ENCODE measurements around the gene ADGRV1. TPM values are rescaled to one million over a fixed set of nuclear protein-coding genes. Genes with fewer than 3 reads are reported as not detected.

Gene ADGRV1
- polyA plus RNA-seq, 3 donors, result 0.18 to 0.33 TPM; not detected in 1

- 55% methylated on average over 2 of the region's 4 CpGs for WGBS (ENCODE audit: insufficient coverage)
- Histone ChIP-seq H2AFZ (ENCODE audit: insufficient read depth, low read depth, low read length, poor library complexity, severe bottlenecking) (no peak overlapping the region), H4K20me1 (ENCODE audit: insufficient read depth, low read length) (no peaks in the 10 kb centered on the region), H3K4me3 (replicated peaks in 1 of 3; ENCODE audit: low read depth in 2 of 3, low read length in 3 of 3) (no peak overlapping the region), H3K9ac (ENCODE audit: insufficient read depth, low read length, poor library complexity, severe bottlenecking) (no peak overlapping the region), H3K4me1 (ENCODE audit: control insufficient read depth in 1 of 2, insufficient read depth in 2 of 2, low read length in 2 of 2) (no peaks in the 10 kb centered on the region), H3K9me3 (replicated peaks in 1 of 2; ENCODE audit: control insufficient read depth in 1 of 2, insufficient read depth in 1 of 2, low read length in 2 of 2) (no peaks in the 10 kb centered on the region), H3K4me2 (replicated peaks; ENCODE audit: extremely low read depth, low read length, poor library complexity, severe bottlenecking) (no peak overlapping the region), H3K79me2 (ENCODE audit: insufficient read depth, low read length) (no peaks in the 10 kb centered on the region), H3K36me3 (replicated peaks in 1 of 2; ENCODE audit: control insufficient read depth in 1 of 2, insufficient read depth in 2 of 2, low read length in 2 of 2) (no peaks in the 10 kb centered on the region), H3K27me3 (ENCODE audit: control insufficient read depth in 2 of 2, insufficient read depth in 2 of 2, low read length in 2 of 2) (no peaks in the 10 kb centered on the region), H3K27ac (ENCODE audit: low read depth in 1 of 2, low read length in 2 of 2) (no peak overlapping the region)
- Mint-ChIP-seq H3K4me3 (no peak overlapping the region), H3K9me3 (no peaks in the 10 kb centered on the region), H3K36me3 (no peaks in the 10 kb centered on the region), H3K4me1 (peaks cover 4% of the 10 kb centered on the region), H3K27ac (no peak overlapping the region), H3K27me3 (ENCODE audit: low read depth in 3 of 3) (no peaks in the 10 kb centered on the region)
- DNase-seq, result no peak
- intact Hi-C loops (cut with micrococcal nuclease), result no loop called here
- TF ChIP-seq, protein P1, sequence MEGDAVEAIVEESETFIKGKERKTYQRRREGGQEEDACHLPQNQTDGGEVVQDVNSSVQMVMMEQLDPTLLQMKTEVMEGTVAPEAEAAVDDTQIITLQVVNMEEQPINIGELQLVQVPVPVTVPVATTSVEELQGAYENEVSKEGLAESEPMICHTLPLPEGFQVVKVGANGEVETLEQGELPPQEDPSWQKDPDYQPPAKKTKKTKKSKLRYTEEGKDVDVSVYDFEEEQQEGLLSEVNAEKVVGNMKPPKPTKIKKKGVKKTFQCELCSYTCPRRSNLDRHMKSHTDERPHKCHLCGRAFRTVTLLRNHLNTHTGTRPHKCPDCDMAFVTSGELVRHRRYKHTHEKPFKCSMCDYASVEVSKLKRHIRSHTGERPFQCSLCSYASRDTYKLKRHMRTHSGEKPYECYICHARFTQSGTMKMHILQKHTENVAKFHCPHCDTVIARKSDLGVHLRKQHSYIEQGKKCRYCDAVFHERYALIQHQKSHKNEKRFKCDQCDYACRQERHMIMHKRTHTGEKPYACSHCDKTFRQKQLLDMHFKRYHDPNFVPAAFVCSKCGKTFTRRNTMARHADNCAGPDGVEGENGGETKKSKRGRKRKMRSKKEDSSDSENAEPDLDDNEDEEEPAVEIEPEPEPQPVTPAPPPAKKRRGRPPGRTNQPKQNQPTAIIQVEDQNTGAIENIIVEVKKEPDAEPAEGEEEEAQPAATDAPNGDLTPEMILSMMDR (IDR thresholded peaks at IDR 0.05), result no peak
Observed at GRCh38 chr5:90855296-90856010, 296.9 kb downstream of the ADGRV1 start.

DNA sequence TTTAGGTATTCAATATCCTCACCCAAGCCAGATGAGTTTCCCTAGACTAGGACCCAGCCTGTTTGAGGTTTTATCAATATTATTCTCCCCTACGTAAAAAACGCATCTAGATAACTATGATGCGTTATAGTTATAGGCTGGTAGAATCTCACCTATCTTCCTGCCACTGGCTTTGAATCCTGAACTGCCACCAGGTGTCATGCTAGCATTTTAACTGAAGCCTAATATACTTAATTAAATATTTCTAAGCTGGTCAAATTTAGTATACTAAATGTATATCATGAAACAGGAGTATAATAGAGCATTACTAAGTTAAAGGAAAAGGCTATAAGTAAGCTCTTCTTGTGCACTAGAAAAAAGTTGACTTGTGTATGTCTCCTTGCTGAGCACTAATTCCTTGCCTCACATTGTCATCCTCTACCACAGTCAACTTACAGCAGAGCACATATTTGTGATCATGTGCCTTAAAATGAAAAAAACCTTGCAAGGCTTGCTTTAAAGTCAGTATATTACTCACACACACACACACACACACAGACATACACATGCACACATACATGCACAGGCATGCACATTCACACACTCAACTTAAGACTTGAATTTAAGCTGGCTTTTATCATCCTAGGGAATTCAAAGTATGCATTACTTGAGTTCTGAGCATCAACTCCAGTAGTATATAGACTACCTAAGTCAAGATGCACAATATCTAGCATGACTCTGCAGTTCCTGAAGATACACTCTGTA, 303.4 kb downstream of the ADGRV1 start:
- no peaks in the 10 kb centered on the region for H4K20me1 ChIP-seq (ENCODE audit: insufficient read depth, low read length)
- H3K4me3 ChIP-seq (replicated peaks in 1 of 3; ENCODE audit: low read depth in 2 of 3, low read length in 3 of 3), result no peak overlapping the region
- H3K4me1 ChIP-seq (ENCODE audit: control insufficient read depth in 1 of 2, insufficient read depth in 2 of 2, low read length in 2 of 2), result no peaks in the 10 kb centered on the region
- H3K4me2 ChIP-seq (replicated peaks; ENCODE audit: extremely low read depth, low read length, poor library complexity, severe bottlenecking), result no peak overlapping the region
- DNase-seq, result no peak
- Mint-ChIP-seq H3K4me1 (peaks cover 2% of the 10 kb centered on the region), H3K27me3 (ENCODE audit: low read depth in 3 of 3) (no peaks in the 10 kb centered on the region), H3K36me3 (no peaks in the 10 kb centered on the region), H3K4me3 (no peak overlapping the region), H3K27ac (no peak overlapping the region), H3K9me3 (no peaks in the 10 kb centered on the region)
- no peaks in the 10 kb centered on the region for H3K36me3 ChIP-seq (replicated peaks in 1 of 2; ENCODE audit: control insufficient read depth in 1 of 2, insufficient read depth in 2 of 2, low read length in 2 of 2)
- no peak overlapping the region for H2AFZ ChIP-seq (ENCODE audit: insufficient read depth, low read depth, low read length, poor library complexity, severe bottlenecking)
- no CpG with 5 or more reads among the region's 3 CpGs for WGBS (ENCODE audit: insufficient coverage)
- intact Hi-C loops (cut with micrococcal nuclease), result no loop called here
- H3K9me3 ChIP-seq (replicated peaks in 1 of 2; ENCODE audit: control insufficient read depth in 1 of 2, insufficient read depth in 1 of 2, low read length in 2 of 2), result no peaks in the 10 kb centered on the region
- H3K79me2 ChIP-seq (ENCODE audit: insufficient read depth, low read length), result no peaks in the 10 kb centered on the region
- H3K9ac ChIP-seq (ENCODE audit: insufficient read depth, low read length, poor library complexity, severe bottlenecking), result no peak overlapping the region
- H3K27ac ChIP-seq (ENCODE audit: low read depth in 1 of 2, low read length in 2 of 2), result no peak overlapping the region
- TF ChIP-seq, protein P1 (IDR thresholded peaks at IDR 0.05), result no peak
- H3K27me3 ChIP-seq (ENCODE audit: control insufficient read depth in 2 of 2, insufficient read depth in 2 of 2, low read length in 2 of 2), result no peaks in the 10 kb centered on the region

All from CD14-positive monocyte (primary cell).